NCI-H345 treated with DMSO at 0.1 percent for 48 hours (cell line): Measurements from ENCODE around the gene MOB3A.
"Not testable (repeated sequence)": the region's sequence is repeated elsewhere in the genome, so short reads cannot be mapped to it uniquely, and the experiment has no call there.

Source experiments
- DNase-seq: peaks from one replicate; lab custom pipeline; 2025; ENCODE audit not compliant: unreplicated experiment; lab: John Stamatoyannopoulos, UW

MOB3A gene

GRCh38 chr19:2108251-2109016 lies 12.3 kb upstream of the MOB3A start:
- no peak for DNase-seq

GRCh38 chr19:2103045-2103707 lies 7.0 kb upstream of the MOB3A start:
- no peak for DNase-seq

GRCh38 chr19:2101417-2102335 lies 5.5 kb upstream of the MOB3A start:
- DNase-seq, result no peak

- no peak for DNase-seq
Measured at GRCh38 chr19:2100719-2101061, 4.6 kb upstream of the MOB3A start.

- no peak for DNase-seq
Measured at GRCh38 chr19:2099937-2100718, 4.0 kb upstream of the MOB3A start.

GRCh38 chr19:2099054-2099501 lies 3.0 kb upstream of the MOB3A start:
- DNase-seq, result no peak

- no peak for DNase-seq
Measured at GRCh38 chr19:2097886-2098327, 1.8 kb upstream of the MOB3A start.

- peak; percentile 11 for DNase-seq
Measured at GRCh38 chr19:2097203-2097885, 1.2 kb upstream of the MOB3A start.

- DNase-seq, result peak; percentile 99
Measured at GRCh38 chr19:2096480-2097202, 515 bp upstream of the MOB3A start, which contains the start of gene IZUMO4. IZUMO4 (plus strand) TSS chr19:2096915; CDS start chr19:2096946, 31 bp downstream.

GRCh38 chr19:2091926-2092525 lies 4.1 kb downstream of the MOB3A start:
- not testable (repeated sequence) for DNase-seq

GRCh38 chr19:2089727-2090053 lies 6.4 kb downstream of the MOB3A start:
- no peak for DNase-seq

GRCh38 chr19:2089001-2089711 lies 7.0 kb downstream of the MOB3A start:
- DNase-seq, result no peak

- DNase-seq, result no peak
Measured at GRCh38 chr19:2087621-2088100, 8.5 kb downstream of the MOB3A start.

GRCh38 chr19:2086695-2087620 lies 9.2 kb downstream of the MOB3A start:
- DNase-seq, result not testable (repeated sequence)

- DNase-seq, result no peak
Measured at GRCh38 chr19:2084993-2085720, 11.0 kb downstream of the MOB3A start.

GRCh38 chr19:2083174-2083854 lies 12.8 kb downstream of the MOB3A start:
- peak; percentile 6 for DNase-seq
